Endothelial cell of umbilical vein (primary cell): ENCODE measurements around the gene CIB1. TPM values are rescaled to one million over a fixed set of nuclear protein-coding genes. Genes with fewer than 3 reads are reported as not detected.

Experiments
- BruUV-seq: library from RNA; stranded (reverse); fragments of 400-500 nt; replicated peaks from 2 replicates; lab custom pipeline; 2021; lab: Mats Ljungman, UMichigan
- CTCF ChIA-PET: fragments of 300-600, 350-600 bp; sonication (Branson Sonifier 250); formaldehyde crosslinking; loops from one replicate; lab custom pipeline; 2021; ENCODE audit warnings: antibody characterized with exemption, inconsistent platforms; lab: Charles Lee
- POLR2A ChIA-PET: fragments of 300-600, 350-600 bp; sonication (Branson Sonifier 250); formaldehyde crosslinking; loops from one replicate; lab custom pipeline; 2021; ENCODE audit warnings: antibody characterized with exemption, inconsistent platforms; lab: Charles Lee
- DNase-seq: peaks from one replicate; pipeline ENCODE4 v3.0.0-alpha.2; 2011; ENCODE audit warnings: low read depth, low spot score
- FAIRE-seq: peaks from 2 replicates; lab custom pipeline; 2011; peaks lifted over from hg19 to GRCh38; lab: Jason Lieb, UNC
- H2AFZ ChIP-seq: 2 replicates; pipeline ENCODE4 v1.6.0; 2012; ENCODE audit warnings: low read depth, low read length, control low read depth, inconsistent platforms
- H3K27ac ChIP-seq: 2 replicates; pipeline ENCODE4 v1.5.1; 2011; ENCODE audit warnings: low read depth, mild to moderate bottlenecking, control low read depth, low read length, moderate library complexity; ENCODE audit not compliant: insufficient read depth
- H3K27me3 ChIP-seq, 2 experiments: 2 replicates each; pipeline versions ENCODE4 v1.6.0 to v1.6.1; 2011; ENCODE audit warnings: low read length in 2 of 2, mixed read lengths in 1 of 2; ENCODE audit not compliant: control insufficient read depth in 2 of 2, insufficient read depth in 2 of 2
- H3K36me3 ChIP-seq, 2 experiments: 2 replicates in 1 of 2; 3 replicates in 1 of 2; pipeline ENCODE4 v1.5.1; 2011; ENCODE audit warnings: low read length in 2 of 2, mild to moderate bottlenecking in 1 of 2, moderate library complexity in 1 of 2; ENCODE audit not compliant: control insufficient read depth in 2 of 2, insufficient read depth in 2 of 2; ENCODE audit errors: extremely low read depth in 1 of 2
- H3K4me1 ChIP-seq: 3 replicates; pipeline ENCODE4 v1.5.1; 2011; ENCODE audit warnings: mild to moderate bottlenecking, low read length; ENCODE audit not compliant: control insufficient read depth, insufficient read depth; ENCODE audit errors: extremely low read depth
- H3K4me2 ChIP-seq: 2 replicates; pipeline ENCODE4 v1.6.1; 2011; ENCODE audit warnings: low read length, control low read depth, mixed read lengths; ENCODE audit not compliant: insufficient read depth
- H3K4me3 ChIP-seq, 3 experiments: fragments of 200-600 bp in 1 of 3; sonication (generic), shearing (Covaris generic) in 1 of 3; replicated peaks in 1 of 3; 2 replicates each; pipeline ENCODE4 v1.5.1; 2011 to 2016; ENCODE audit warnings: control low read depth in 3 of 3, low read length in 3 of 3, mild to moderate bottlenecking in 2 of 3, inconsistent platforms in 1 of 3, low read depth in 1 of 3, moderate library complexity in 1 of 3; ENCODE audit not compliant: insufficient read depth in 1 of 3
- H3K79me2 ChIP-seq: 2 replicates; pipeline ENCODE4 v1.6.0; 2012; ENCODE audit warnings: low read length, inconsistent platforms; ENCODE audit not compliant: control insufficient read depth, insufficient read depth
- H3K9ac ChIP-seq: replicated peaks from 2 replicates; pipeline ENCODE3; 2011; ENCODE audit warnings: low read length, control low read depth; ENCODE audit not compliant: insufficient read depth; ENCODE audit errors: extremely low read depth
- H3K9me1 ChIP-seq: replicated peaks from 3 replicates; pipeline ENCODE4 v1.6.0; 2011; ENCODE audit warnings: mild to moderate bottlenecking, low read length; ENCODE audit not compliant: control insufficient read depth, insufficient read depth; ENCODE audit errors: extremely low read depth
- H3K9me3 ChIP-seq: replicated peaks from 2 replicates; pipeline ENCODE4 v1.5.1; 2012; ENCODE audit warnings: low read length, inconsistent platforms; ENCODE audit not compliant: control insufficient read depth, insufficient read depth
- H4K20me1 ChIP-seq: replicated peaks from 2 replicates; pipeline ENCODE3; 2011; ENCODE audit warnings: mild to moderate bottlenecking, low read length; ENCODE audit not compliant: control insufficient read depth, insufficient read depth; ENCODE audit errors: extremely low read depth
- EZH2 ChIP-seq: IDR thresholded peaks from 2 replicates; pipeline ENCODE4 v1.6.1; 2012; ENCODE audit warnings: borderline replicate concordance, low read depth, mild to moderate bottlenecking, moderate library complexity, low read length, inconsistent platforms; ENCODE audit not compliant: severe bottlenecking
- FOS ChIP-seq: IDR thresholded peaks from 2 replicates; pipeline ENCODE4 v1.6.1; 2011; ENCODE audit warnings: mild to moderate bottlenecking, low read length, moderate library complexity, borderline replicate concordance; ENCODE audit not compliant: insufficient read depth
- GATA2 ChIP-seq: IDR thresholded peaks from 2 replicates; pipeline ENCODE4 v1.7.0; 2011; ENCODE audit warnings: low read depth, mild to moderate bottlenecking, moderate library complexity, mixed read lengths, low read length; ENCODE audit not compliant: insufficient read length, insufficient read depth
- JUN ChIP-seq: IDR thresholded peaks from 2 replicates; pipeline ENCODE4 v1.6.1; 2011; ENCODE audit warnings: borderline replicate concordance, low read depth; ENCODE audit not compliant: insufficient read length, insufficient read depth
- MYC ChIP-seq: IDR thresholded peaks from one replicate; pipeline ENCODE4 v1.6.1; 2011; ENCODE audit warnings: mild to moderate bottlenecking, low read depth, low read length
- POLR2A ChIP-seq: IDR thresholded peaks from 2 replicates; pipeline ENCODE4 v1.6.1; 2012; ENCODE audit warnings: low read depth, mild to moderate bottlenecking, control low read depth, low read length
- dilution Hi-C: fragments of 300-500 bp; cut with MboI; formaldehyde crosslinking; loops from one replicate; pipeline ENCODE4 v1.15.0; 2019; ENCODE audit warnings: low sequenced_read_pairs; ENCODE audit not compliant: extremely low pct_ligation_motif_present
- intact Hi-C: fragments of 100-400 bp; cut with micrococcal nuclease; formaldehyde crosslinking; loops from one replicate; pipeline ENCODE4 v1.10.0; 2022
- polyA plus RNA-seq, 4 experiments: library from polyadenylated mRNA; depleted of rRNA in 3 of 4; stranded (reverse) in 3 of 4; unstranded in 1 of 4; fragments of >200 nt; gene quantifications; 2 replicates each; pipeline versions ENCODE4 v1.2.1 to v1.2.3, GENCODE V29; 2011 to 2012; ENCODE audit warnings: missing spikeins in 1 of 4
- total RNA-seq: library from RNA; stranded (reverse); gene quantifications from 2 replicates; pipeline ENCODE4 v1.2.3, GENCODE V29; 2021
- TF ChIP-seq, protein P1 (sequence below), 2 donors: IDR thresholded peaks; 1 replicate in 1 of 2; 2 replicates in 1 of 2; pipeline ENCODE4 v1.5.1; 2011; ENCODE audit warnings: low read length in 2 of 2, mild to moderate bottlenecking in 2 of 2, moderate library complexity in 2 of 2, control low read depth in 1 of 2, inconsistent platforms in 1 of 2, low read depth in 1 of 2; ENCODE audit not compliant: insufficient read depth in 1 of 2; ENCODE audit errors: extremely low read depth in 1 of 2
- TF ChIP-seq, protein P2 (sequence below): IDR thresholded peaks from 2 replicates; pipeline ENCODE4 v1.6.1; 2011; ENCODE audit not compliant: insufficient read depth, insufficient read length

The CIB1 gene
- total and polyA plus RNA-seq, 2 donors (not counting 3 experiments of a cell fraction or from before 2014, with no cell fraction given) = 58.3 to 105 TPM

DNA sequence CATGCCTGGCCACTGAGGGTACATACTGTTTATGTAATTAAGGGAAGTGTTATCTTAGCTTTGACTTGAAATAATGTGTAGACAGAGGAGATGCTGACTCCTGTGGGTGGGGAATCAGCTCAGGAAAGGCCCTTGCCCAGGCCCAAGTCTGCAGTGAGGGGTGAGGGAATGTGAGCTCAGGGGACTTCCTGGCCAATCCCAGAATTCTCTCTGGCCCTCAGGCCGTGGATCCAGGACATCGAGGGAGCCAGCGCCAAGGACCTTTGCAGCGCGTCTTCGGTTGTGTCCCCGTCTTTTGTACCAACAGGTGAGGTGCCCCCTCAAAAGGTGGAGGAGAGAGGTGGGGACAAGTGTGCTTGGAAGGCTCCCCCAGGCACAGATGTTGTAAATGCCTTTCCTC lies 6.4 kb downstream of the CIB1 start:
- Histone ChIP-seq H2AFZ (no peak overlapping the region), H3K4me2 (no peak overlapping the region), H3K27me3 (no peaks in the 10 kb centered on the region), H3K36me3 (peaks cover 3 to 17% of the 10 kb centered on the region in 2 experiments), H3K79me2 (peaks cover 5% of the 10 kb centered on the region), H3K9me3 (no peaks in the 10 kb centered on the region), H3K4me1 (peaks cover 2% of the 10 kb centered on the region), H3K9ac (no peak overlapping the region), H3K4me3 (no peak overlapping the region), H4K20me1 (no peaks in the 10 kb centered on the region), H3K27ac (no peak overlapping the region), H3K9me1 (no peaks in the 10 kb centered on the region)
- BruUV-seq = no TSS peak
- TF ChIP-seq JUN (no peak), GATA2 (no peak), POLR2A (no peak), EZH2 (no peak), MYC (no peak), FOS (no peak)
- TF ChIP-seq, protein P1, sequence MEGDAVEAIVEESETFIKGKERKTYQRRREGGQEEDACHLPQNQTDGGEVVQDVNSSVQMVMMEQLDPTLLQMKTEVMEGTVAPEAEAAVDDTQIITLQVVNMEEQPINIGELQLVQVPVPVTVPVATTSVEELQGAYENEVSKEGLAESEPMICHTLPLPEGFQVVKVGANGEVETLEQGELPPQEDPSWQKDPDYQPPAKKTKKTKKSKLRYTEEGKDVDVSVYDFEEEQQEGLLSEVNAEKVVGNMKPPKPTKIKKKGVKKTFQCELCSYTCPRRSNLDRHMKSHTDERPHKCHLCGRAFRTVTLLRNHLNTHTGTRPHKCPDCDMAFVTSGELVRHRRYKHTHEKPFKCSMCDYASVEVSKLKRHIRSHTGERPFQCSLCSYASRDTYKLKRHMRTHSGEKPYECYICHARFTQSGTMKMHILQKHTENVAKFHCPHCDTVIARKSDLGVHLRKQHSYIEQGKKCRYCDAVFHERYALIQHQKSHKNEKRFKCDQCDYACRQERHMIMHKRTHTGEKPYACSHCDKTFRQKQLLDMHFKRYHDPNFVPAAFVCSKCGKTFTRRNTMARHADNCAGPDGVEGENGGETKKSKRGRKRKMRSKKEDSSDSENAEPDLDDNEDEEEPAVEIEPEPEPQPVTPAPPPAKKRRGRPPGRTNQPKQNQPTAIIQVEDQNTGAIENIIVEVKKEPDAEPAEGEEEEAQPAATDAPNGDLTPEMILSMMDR (IDR thresholded peaks at IDR 0.05; ENCODE audit: extremely low read depth in 1 of 2, insufficient read depth in 1 of 2, low read depth in 1 of 2, low read length in 2 of 2) = no peak
- TF ChIP-seq, protein P2, sequence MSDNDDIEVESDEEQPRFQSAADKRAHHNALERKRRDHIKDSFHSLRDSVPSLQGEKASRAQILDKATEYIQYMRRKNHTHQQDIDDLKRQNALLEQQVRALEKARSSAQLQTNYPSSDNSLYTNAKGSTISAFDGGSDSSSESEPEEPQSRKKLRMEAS = no peak
- dilution Hi-C loops = no loop called here
- DNase-seq = no peak
- POLR2A ChIA-PET = no interaction called here
- FAIRE-seq = no peak
- CTCF ChIA-PET = no interaction called here
- intact Hi-C loops = no loop called here
